ENCODE measurements around the gene BMPR1A.

The BMPR1A gene

DNA sequence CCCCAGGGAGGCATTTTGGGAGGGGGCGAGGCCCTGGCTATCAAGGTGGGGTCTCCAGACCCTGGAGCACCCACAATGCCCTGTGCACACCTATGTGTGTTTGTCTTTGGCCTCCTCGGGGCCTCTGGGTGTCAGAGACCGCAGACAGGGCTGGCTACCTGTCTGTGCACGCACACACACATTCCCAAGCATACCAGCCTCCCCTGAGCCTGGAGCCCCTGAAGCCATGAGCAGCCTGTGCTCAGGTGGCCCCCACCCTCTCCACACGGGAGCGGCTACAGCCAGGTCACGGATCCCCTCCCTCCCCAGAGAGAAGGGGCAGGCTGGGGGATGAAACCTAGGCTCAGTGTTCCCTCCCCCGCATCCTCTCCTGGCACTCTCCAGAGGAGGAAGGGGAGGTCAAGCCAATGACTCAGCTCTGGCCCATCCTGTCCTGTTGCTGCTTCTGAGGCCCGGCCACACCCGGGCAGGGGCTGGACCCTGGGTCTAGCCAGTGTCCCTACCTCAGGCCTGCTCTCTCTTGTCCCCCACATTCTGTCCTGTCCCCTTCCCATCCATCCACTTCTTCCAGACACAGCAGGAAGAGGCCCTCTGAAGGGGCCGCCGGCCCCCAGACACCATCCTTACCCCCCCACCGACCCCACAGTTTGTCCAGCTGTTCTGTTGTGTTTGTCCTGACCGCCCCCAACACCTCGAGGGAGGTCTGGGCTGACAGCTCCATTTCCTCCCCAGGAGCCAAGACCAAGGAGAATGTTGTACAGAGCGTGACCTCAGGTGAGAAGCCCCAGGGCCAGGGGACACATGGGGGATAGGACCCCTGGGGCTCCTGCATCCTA is 202.7 kb downstream of the BMPR1A start:
- no peak for DNase-seq

DNA sequence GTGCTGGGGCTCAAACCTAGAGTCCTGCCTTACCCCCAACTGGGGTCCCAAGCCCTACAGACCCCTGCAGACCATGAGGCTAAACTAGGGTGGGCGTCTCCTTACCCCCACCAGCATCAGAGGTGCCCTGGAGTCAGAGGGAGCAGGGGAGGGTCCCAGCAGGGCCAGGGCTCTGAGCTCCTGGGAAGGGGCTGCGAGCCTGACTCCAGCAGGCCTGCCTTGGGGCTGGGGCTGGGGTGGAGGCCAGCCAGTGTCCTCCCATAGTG is 203.3 kb downstream of the BMPR1A start:
- no peak for DNase-seq

DNA sequence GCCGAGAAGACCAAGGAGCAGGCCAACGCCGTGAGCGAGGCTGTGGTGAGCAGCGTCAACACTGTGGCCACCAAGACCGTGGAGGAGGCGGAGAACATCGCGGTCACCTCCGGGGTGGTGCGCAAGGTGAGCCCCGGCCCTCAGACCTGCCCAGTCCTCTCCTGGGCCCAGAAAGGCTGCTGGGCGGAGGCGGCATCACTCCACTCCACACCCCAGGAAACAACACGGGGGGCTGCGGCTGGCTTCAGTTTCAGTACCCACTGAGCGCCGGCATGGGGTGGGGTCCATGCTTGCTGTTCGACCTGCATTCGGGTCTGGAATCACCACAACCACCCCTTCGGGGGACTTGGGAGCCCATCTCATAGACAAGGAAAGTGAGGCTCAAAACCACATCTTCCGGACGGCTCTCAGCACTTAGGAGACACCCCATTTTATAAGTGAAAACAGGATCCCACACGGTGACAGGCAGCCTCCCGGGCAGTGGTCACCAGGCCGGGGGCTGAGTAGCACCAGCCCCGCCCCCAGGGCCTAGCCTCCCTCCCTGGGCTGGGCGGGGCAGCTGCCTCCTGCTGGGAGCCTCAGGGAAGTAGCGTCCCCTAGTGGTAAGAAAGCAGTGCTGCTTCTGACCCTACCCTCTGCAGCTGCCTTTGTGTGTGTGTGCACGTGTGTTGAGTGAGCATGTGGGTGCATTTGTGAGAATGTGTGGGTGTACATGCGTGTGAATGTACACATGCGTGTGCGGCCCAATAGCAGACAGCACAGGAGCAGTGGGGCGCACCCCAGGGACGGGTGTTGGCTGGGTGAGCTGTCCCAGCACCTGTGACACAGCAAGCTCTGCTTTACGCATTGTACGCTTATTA is 203.8 kb downstream of the BMPR1A start:
- DNase-seq, result no peak

DNA sequence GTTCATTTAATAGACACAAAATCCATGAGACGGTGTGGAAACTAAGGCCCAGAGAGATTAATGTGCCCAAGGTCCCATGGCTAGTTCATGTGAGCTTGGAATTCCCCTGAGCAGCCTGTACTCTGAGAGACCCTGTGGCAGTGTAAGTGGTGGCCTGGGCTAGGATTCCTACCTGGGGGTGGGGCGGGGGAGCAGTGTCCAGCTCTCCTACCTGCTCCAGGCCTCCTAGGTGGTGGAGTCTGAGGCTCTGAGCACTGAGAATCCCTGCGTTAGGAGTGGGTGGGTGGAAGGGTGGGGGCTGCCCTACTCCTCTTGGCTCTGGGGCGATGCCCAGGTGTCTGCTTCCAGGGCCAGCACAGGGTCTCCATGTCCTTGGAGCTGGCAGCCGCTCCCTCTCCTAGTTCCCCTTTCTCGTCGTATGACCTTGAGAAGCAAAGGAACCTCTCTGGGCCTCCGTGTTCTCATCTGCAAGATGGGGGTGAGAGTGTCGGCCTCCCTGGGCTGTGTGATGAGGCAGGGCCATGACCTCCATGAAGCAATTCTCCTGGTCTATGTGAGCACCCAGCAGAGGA is 204.5 kb downstream of the BMPR1A start:
- no peak for DNase-seq

DNA sequence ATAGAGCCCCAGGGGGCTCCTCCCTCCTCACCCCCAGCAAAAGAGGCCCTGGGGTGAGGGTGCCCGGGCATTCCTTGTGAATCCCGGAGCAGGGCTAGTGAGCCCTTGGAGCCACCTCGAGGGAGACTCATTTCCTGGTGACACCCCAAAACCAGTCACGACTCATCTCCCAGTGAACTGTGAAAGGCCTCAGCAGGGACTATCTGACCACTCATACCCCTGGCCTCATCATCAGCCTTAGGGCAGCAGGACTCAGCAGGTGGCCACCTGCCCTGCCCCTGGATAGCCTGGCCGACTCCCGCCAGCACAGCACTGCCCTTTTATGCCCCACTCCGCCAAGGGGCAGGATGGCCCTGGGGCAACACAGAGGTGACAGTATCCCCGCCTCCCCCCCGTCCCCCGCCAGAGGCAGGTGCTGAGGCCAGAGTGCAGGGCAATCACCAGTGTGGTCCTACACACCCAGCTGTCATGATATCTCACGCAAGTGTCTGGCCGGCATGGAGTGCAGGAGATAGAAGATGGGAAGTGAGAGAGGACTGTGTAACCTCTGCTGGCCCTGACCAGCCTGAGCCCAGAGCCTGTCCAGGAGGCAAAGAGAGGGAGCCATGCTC is 205.2 kb downstream of the BMPR1A start:
- no peak for DNase-seq

DNA sequence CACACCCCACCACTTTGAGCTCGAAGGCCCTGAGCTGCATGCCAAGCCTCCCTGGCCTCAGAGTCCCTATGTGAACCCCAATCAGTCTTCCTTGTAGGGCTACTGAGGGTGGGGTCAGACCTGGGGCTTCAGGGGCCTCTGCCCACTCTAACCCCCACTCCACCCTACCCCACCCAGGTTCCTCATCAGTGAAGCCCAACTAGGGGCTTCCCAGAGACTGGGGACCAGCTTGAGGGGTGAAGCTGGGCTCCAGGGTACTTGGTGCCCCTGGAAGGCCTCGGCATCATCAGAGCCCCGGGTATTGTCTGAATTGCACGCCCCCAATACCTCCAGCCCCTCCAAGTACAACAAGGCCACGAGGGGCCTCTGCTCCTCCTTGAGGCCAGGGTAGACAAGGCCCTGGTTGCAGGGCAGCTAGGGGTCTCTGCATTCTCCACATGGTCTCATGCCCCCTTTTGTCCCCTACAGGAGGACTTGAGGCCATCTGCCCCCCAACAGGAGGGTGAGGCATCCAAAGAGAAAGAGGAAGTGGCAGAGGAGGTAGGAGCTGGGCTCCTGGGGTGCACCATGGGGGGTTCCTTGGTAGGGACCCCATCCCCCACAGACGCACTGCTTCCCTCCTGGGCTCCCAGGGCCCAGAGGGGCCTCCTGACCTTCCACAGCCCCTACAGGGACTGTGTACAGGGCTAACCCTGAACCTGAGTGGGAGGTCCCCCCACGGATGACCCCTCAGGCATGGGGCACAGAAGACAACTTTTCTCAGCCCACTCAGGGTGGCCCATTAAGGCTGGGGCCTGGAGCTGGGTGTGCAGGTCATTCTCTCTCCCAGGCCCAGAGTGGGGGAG is 205.9 kb downstream of the BMPR1A start:
- no peak for DNase-seq

DNA sequence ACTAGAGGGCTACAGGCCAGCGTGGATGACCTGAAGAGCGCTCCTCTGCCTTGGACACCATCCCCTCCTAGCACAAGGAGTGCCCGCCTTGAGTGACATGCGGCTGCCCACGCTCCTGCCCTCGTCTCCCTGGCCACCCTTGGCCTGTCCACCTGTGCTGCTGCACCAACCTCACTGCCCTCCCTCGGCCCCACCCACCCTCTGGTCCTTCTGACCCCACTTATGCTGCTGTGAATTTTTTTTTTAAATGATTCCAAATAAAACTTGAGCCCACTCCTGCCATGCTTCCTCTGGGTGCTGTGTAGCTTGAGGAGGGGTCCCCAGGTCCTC is 206.5 kb downstream of the BMPR1A start:
- DNase-seq, result no peak

DNA sequence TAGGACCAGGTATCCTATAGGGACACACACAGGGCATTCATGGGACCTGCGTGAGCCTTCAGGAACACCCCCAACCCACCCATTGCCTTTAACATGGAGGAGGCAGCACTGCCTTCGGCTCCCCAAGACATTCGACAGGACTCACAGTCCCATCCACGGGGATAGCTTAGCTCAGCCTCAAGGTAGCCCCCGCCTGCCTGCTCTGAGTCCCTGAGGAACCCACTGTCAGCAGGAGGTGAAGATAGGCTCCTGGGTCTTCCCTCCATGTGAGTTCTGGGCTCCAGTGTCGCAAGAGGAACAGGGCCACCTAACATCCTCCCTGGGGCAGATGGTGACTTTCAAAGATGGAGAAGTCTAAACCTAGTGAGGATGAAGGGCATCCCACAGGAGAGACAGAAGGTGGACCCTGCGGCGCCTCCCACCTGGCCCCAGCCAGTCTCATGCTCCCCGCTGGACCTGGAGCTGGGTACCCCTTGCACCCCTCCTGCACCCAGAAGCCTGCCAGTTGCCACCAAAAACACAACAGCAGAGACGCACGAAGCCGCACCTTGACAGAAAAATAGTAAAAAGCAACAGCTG is 207.0 kb downstream of the BMPR1A start:
- no peak for DNase-seq

DNA sequence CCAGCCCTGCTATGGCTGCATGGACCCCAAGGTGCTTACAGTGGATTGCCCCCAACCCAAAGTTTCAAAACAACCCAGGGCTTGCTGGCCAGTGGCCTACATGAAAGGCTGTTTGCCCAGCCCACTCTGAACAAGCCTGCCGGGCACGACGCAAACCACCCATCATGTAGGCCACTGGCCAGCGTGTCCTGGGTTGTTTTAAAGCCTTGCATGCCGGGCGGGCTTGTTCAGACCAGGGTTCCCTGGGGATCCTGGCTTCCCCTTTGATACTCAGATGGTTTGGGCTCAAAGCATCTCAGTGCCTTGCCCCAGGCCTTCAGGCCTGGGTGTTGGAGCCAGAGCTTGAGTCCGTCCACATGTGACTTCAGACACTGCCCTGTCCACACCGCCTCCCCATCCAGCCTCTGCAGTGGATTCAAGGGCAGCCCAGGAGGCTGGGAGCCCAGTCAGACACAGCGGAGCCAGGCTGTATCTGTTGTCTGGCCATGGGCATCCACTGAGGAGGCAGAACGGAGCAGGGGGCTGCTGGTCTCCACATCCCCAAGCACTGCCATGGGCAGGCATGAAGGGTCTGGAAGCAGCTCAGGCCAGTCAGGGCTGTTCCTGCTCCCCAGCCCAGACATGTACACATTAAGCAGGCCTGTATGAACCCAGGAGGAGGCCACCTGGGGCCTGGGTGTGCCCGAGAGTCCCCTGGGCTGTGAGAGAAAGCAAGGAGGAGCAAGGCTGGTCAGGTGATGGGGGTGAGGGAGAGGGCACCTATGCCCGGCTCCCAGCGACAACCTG is 207.8 kb downstream of the BMPR1A start:
- DNase-seq, result no peak

DNA sequence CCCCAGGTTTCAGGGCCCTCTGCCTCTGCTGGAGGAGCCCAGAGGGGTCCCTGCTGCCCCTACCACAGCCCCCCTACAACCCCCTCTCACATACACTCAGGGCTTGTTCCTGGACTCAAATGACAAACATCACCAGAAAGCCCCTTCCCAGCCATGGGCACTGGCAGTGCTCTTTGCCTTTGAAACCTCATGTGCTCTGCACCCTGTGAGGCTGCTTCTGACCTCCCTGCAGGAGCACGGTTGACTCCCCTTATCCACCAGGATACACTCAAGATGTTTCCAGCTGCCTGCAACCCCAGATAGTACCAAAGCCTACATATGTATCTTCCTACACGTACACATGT is 208.4 kb downstream of the BMPR1A start:
- no peak for DNase-seq

DNA sequence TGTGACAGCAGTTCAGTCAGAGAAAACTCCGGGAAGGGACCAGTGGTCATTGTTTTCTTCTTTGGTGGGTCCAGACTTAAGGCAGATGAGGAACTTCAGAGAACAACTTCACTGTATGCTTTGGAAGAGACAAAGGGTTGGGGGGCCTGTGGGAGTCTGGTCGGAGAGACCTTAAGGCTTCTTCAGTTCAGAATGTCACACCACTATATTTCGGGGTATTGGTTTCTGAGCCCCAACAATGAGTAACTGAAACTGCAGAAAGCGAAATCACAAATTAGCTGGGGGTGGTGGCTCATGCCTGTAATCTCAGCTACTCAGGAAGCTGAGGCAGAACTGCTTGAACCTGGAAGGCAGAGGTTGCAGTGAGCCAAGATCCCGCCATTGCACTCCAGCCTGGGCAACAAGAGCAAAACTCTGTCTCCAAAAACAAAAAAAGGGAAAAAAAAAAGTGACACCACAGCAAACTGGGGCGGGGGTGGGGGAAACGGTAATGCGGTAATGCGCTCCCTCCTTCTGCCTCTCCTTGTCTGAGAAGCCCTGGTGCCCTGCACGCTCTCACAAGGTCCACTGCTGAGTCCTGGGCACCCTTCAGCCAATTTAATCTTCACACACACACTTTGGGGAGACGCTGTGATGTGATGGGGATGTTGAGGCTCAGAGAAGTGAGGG is 209.7 kb downstream of the BMPR1A start:
- no peak for DNase-seq

DNA sequence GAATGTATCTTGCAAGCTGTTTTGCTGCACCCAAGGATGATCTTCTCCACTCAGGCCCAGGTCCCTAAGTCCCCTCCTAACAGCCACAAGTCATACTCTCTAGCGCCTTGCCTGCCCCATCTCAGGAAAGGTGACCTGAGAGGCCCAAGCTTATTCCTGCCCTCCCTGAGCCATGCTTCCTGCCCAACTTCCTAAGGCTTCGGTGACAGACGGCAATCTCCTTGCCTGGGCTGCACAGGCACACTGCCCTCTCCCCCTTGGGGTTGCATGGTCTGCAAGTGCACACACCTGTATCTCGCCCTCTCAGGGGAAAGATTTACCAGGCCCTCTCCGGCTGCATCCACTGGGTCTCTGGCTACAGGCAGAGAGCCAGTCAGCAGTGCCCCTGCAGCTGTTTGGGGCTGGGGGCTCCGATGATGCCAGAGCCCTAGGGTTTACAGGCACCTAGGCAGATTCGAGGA is 211.1 kb downstream of the BMPR1A start:
- no peak for DNase-seq

DNA sequence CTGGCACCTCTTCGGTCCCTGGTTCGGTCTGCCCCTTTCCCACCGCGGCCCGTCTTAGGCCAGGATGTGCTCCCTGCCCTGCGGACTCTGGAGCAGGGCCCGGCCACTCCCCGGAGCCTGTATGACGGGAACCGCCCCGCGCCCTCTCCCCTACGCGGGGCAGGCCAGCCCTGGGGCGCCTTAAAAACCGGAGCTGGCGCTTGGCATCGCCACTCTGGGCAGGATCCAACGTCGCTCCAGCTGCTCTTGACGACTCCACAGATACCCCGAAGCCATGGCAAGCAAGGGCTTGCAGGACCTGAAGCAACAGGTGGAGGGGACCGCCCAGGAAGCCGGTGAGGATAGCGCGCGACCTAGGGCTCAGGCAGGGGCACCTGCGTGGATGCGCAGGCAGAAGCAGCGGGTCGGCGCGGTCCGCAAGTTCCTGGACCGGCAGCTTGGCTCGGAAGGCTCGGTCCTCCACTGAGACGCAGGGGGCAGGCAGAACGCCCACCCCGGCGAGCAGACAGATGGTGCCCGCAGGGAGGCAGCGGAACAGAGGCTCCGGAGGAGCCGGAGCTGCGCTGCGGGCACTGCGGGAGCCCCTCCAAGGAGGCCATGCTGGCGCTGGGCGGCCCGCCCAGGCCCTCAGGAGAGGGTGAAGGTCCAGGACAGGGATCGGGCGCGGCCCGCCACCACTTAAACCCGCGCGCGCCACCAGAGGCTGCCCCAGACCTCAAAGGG is 212.0 kb downstream of the BMPR1A start, which contains the start of gene ADIRF:
Gene ADIRF, plus strand, starts transcription at position 212 of the 723 bp plus-strand sequence. Its CDS starts 63 bp downstream, at position 275.
- DNase-seq, result no peak

DNA sequence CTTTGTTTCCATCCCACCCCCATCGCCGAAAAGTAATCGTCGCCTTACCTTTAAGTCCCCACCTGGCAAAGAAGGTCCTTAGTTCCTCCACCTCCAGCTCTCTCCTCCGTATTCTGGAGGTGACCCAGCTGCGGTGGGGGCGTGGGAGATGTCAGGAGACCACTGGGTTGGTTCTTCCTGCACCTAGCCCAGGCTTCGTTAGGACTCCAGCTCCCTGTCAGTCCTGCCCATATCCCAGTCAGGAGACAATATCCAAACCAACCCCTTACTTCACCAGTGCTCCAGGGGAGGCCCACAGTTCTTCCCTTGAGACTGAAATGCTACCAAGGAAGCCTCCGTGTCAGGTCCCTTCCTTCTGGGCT is 212.6 kb downstream of the BMPR1A start:
- no peak for DNase-seq

DNA sequence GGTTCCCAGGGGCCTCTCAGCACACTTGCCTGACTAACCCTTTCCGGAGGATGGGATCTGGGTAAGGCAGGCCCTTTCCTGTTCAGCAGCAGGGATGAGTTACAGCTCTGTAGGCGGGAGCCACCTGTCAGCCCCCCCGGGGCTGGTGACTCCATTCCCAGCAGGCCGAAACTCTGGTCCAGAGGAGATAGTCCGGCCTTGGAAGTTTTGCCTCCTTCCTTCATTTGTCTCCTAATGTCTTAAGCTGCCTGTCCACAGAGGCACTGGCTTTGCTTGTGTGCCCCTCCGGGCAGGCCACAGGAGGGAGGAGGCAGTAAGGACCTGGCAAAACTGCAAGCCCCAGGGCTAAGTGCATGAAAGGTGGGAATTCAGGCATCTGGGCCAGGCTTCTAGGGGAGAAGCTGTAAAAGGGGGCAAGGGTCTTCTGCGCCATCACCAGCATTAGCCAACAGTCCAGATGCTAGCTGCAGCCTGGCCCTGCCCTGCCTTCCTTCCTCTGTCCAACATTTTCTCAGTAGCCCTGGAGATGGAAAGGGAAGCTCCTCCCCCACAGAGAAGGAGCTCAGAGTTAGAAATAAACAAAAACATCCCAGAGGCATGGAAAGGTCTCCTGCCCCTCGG is 213.1 kb downstream of the BMPR1A start:
- no peak for DNase-seq

DNA sequence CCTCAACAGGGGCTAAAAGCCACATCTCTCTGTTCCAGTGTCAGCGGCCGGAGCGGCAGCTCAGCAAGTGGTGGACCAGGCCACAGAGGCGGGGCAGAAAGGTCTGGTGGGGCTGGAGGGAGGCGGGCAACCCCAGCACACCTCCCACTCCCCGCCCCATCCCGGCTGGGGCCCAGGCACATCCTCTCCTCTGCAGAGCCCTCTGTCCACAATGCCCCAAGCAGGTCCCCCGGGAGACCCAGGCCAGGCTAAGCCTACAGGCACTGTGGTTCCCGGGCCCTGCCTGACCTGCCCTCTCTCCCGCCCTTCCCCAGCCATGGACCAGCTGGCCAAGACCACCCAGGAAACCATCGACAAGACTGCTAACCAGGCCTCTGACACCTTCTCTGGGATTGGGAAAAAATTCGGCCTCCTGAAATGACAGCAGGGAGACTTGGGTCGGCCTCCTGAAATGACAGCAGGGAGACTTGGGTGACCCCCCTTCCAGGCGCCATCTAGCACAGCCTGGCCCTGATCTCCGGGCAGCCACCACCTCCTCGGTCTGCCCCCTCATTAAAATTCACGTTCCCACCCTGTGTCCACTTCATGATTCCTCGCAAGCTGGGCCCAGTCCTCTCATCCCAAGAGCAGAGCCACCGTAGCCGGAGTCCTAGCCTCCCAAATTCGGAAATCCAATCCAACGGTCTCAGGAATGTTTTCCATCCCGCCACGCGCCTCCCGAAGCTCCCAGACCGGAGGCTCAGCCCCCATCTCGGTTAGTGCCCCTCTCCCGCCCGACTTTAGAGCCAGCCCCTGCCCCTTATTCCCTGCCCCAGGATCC is 214.0 kb downstream of the BMPR1A start:
- DNase-seq, result no peak

DNA sequence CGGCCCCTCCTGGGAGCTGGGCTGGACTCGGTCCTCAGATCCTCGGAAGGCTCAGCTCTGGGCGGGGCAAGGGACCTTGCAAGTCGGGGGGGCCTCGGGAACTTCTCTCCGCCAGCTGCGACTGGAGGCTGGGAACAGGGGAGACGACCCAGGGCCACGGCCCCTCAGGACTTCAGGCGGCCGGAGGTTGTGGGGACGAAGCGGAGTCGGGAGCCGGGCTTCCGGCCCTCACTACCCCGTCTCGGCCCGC is 214.5 kb downstream of the BMPR1A start:
- DNase-seq, result no peak

DNA sequence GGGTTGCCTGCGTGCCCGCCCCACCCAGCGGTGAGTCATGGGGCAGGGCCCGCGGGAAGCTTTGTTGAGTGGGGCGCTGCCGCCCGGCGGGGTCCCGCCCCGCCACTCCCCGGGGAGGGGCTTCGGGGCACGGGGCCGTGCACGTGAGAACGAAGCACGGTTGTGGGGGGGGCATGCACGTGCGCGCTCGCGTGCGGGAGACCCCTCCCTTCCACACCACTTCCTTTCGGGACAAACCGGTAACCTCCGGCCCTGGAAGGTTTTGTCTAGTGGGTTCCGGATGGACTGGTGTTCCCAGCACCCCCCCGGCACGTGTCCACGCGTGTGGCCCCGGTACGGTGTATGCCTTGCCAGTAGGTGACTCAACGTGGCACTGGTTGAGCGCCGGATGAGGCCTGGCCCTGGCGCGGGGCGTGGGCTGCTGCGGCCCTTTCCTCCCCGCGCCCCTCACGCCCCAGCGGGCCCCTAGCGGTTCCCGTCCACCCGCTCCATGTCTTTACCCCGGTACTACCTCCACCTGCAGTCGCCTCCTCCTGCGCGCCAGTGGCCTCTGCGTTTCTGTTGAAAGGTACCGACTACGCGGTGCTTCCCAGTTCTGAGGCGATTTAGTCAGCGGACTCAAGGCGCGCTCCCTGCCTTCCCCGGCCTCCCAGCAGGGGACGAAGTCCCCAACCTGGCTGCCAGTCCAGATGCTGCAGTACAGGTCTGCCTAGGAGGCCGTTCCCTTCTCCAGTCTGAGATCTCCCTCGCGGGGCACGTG is 215.0 kb downstream of the BMPR1A start:
- DNase-seq, result no peak

All from NCI-H1092 (cell line).